GM23248 (cell line): ENCODE results near the gene CEP112. TPM values are rescaled to one million over a fixed set of nuclear protein-coding genes. Genes with fewer than 3 reads are reported as not detected.

Experiments used
- DNase-seq: peaks from one replicate; pipeline ENCODE4 v3.0.0-alpha.2; 2015
- H2AFZ ChIP-seq: fragments of 200-600 bp; sonication (generic); 2 replicates; pipeline ENCODE4 v1.6.1; 2016; ENCODE audit warnings: antibody characterized with exemption
- H3F3A ChIP-seq: fragments of 200-600 bp; sonication (generic); 2 replicates; pipeline ENCODE4 v1.6.1; 2016; ENCODE audit warnings: mild to moderate bottlenecking, antibody characterized with exemption, mixed run types; ENCODE audit not compliant: insufficient read depth
- H3K27ac ChIP-seq: fragments of 200-600 bp; sonication (generic); 2 replicates; pipeline ENCODE4 v1.5.1; 2016; ENCODE audit warnings: mild to moderate bottlenecking
- H3K27me3 ChIP-seq: fragments of 200-600 bp; sonication (generic); replicated peaks from 2 replicates; pipeline ENCODE4 v1.6.1; 2016; ENCODE audit warnings: mild to moderate bottlenecking; ENCODE audit not compliant: insufficient read depth
- H3K36me3 ChIP-seq: fragments of 200-600 bp; sonication (generic); 2 replicates; pipeline ENCODE4 v1.6.1; 2016; ENCODE audit warnings: low read depth, mild to moderate bottlenecking
- H3K4me1 ChIP-seq: fragments of 200-600 bp; sonication (generic); 2 replicates; pipeline ENCODE4 v1.6.1; 2016; ENCODE audit warnings: mild to moderate bottlenecking; ENCODE audit not compliant: insufficient read depth
- H3K4me2 ChIP-seq: fragments of 200-600 bp; sonication (generic); one replicate; pipeline ENCODE4 v1.6.1; 2016; ENCODE audit warnings: mild to moderate bottlenecking; ENCODE audit not compliant: unreplicated experiment
- H3K4me3 ChIP-seq: fragments of 200-600 bp; sonication (generic); 2 replicates; pipeline ENCODE4 v1.5.1; 2016; ENCODE audit warnings: mild to moderate bottlenecking
- H3K79me2 ChIP-seq: fragments of 200-600 bp; sonication (generic); 2 replicates; pipeline ENCODE4 v1.6.1; 2016; ENCODE audit warnings: mild to moderate bottlenecking; ENCODE audit not compliant: insufficient read depth
- H3K9ac ChIP-seq: fragments of 200-600 bp; sonication (generic); 2 replicates; pipeline ENCODE4 v1.6.1; 2016; ENCODE audit warnings: mild to moderate bottlenecking
- H3K9me2 ChIP-seq: fragments of 200-600 bp; sonication (generic); 2 replicates; pipeline ENCODE4 v1.6.1; 2016; ENCODE audit warnings: mixed run types, mild to moderate bottlenecking, moderate library complexity; ENCODE audit not compliant: insufficient read depth
- H3K9me3 ChIP-seq: fragments of 200-600 bp; sonication (generic); one replicate; pipeline ENCODE4 v1.6.1; 2017; ENCODE audit warnings: low read depth
- H4K20me1 ChIP-seq: fragments of 200-600 bp; sonication (generic); 2 replicates; pipeline ENCODE4 v1.6.0; 2016; ENCODE audit not compliant: insufficient read depth
- EZH2 ChIP-seq: fragments of 200-600 bp; sonication (generic); IDR thresholded peaks from 2 replicates; pipeline ENCODE4 v1.6.1; 2018; ENCODE audit warnings: antibody characterized with exemption, mild to moderate bottlenecking; ENCODE audit not compliant: insufficient read depth, poor library complexity, severe bottlenecking
- EZH2phosphoT487 ChIP-seq: fragments of 200-600 bp; sonication (generic); IDR thresholded peaks from 2 replicates; pipeline ENCODE4 v1.6.1; 2018; ENCODE audit warnings: antibody characterized with exemption, moderate library complexity, mild to moderate bottlenecking, low read depth; ENCODE audit not compliant: insufficient read depth
- WGBS, 2 experiments: methylation state at CpG; one replicate each; pipeline ENCODE4 v1.1.6; 2015 to 2017; ENCODE audit warnings: low lambda C conversion rate in 2 of 2, low coverage in 1 of 2; ENCODE audit errors: missing lambda C conversion rate in 2 of 2; 5-methylcytosine and 5-hydroxymethylcytosine counted together
- in situ Hi-C: fragments of 300-500 bp; cut with MboI; formaldehyde crosslinking; loops from 2 replicates; pipeline ENCODE4 v1.15.0; 2020
- polyA plus RNA-seq: library from polyadenylated mRNA; unstranded; fragments of >200 nt; fragmentation: Nextera tagmentation; extraction: Ambion mirVana; gene quantifications from 2 replicates; pipeline ENCODE4 v1.2.1, GENCODE V29; 2016
- total RNA-seq: library from RNA; depleted of rRNA; stranded (reverse); fragments of >200 nt; shearing (Covaris generic); gene quantifications from 2 replicates; pipeline ENCODE4 v1.2.3, GENCODE V29; 2014

Gene CEP112
- total and polyA plus RNA-seq, 2 experiments from 2014 or later = 8.1 to 14.8 TPM

DNA sequence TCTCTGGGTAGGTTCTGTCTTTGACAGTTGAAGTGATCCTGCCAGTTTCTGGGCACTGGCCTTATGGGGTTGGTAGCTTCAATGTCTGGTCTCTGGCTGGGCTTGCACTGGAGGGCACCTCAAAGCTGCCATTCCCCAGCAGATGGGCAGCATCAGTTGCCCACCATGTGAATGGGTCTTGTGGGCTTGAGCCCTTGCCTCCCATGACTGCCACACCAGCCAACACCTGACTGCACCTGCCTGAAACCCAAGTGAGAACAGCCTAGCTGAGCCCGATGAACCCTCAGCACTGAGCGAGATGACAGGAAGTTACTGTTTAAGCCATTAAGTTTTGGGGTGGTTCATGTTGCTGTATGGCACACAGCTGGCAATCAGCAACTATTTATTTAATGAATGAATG, 561.4 kb downstream of the CEP112 start:
- H3K9ac ChIP-seq = no peak overlapping the region
- H3K4me3 ChIP-seq = no peak overlapping the region
- H2AFZ ChIP-seq = no peak overlapping the region
- H3K27me3 ChIP-seq = no peaks in the 10 kb centered on the region
- no peaks in the 10 kb centered on the region for H3K9me2 ChIP-seq
- WGBS, 2 experiments = 100% methylated on average over 2 of the region's 2 CpGs
- no peaks in the 10 kb centered on the region; the same call in 1 of the 2 replicates for H3K4me1 ChIP-seq
- H4K20me1 ChIP-seq = no peaks in the 10 kb centered on the region
- H3K4me2 ChIP-seq = no peak overlapping the region
- no peak for DNase-seq
- H3K36me3 ChIP-seq = no peaks in the 10 kb centered on the region
- H3K27ac ChIP-seq = no peak overlapping the region
- H3K79me2 ChIP-seq = no peaks in the 10 kb centered on the region
- in situ Hi-C loops = no loop called here
- H3K9me3 ChIP-seq = no peaks in the 10 kb centered on the region
- no peaks in the 10 kb centered on the region for H3F3A ChIP-seq
- TF ChIP-seq EZH2 (no peak), EZH2phosphoT487 (no peak)

DNA sequence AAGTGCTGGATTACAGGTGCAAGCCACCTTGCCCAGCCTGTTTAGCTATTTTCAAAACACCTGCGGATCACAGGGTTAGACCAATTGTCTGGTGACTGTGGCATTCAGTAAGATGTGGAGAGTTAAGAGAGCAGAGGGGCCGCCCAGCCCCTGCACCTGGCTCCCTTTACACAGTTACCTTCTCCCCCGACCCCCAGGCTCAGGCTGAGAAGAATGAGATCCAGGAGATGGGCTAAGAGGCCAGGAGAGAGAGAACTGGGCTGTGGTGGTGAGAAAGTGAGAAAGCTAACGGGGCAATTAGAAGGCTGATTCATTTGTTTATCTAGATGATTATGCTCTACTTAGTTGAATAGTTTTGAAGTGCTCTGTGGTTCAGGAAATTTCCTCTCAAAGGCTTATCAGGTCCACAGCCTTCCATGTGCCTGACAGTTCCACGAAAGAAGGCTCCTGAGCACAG, 562.7 kb downstream of the CEP112 start:
- H3K27me3 ChIP-seq = no peaks in the 10 kb centered on the region
- H3K9ac ChIP-seq = no peak overlapping the region
- no peaks in the 10 kb centered on the region for H3F3A ChIP-seq
- no peaks in the 10 kb centered on the region for H3K36me3 ChIP-seq
- no peaks in the 10 kb centered on the region for H4K20me1 ChIP-seq
- H3K79me2 ChIP-seq = no peaks in the 10 kb centered on the region
- H3K4me2 ChIP-seq = no peak overlapping the region
- H3K27ac ChIP-seq = no peak overlapping the region
- H2AFZ ChIP-seq = no peak overlapping the region
- 95 to 96% methylated on average over 5 of the region's 5 CpGs for WGBS, 2 experiments
- H3K4me1 ChIP-seq = no peaks in the 10 kb centered on the region; the same call in 1 of the 2 replicates
- H3K9me2 ChIP-seq = no peaks in the 10 kb centered on the region
- in situ Hi-C loops = no loop called here
- no peak overlapping the region for H3K4me3 ChIP-seq
- no peak for DNase-seq
- TF ChIP-seq EZH2phosphoT487 (no peak), EZH2 (no peak)
- no peaks in the 10 kb centered on the region for H3K9me3 ChIP-seq

DNA sequence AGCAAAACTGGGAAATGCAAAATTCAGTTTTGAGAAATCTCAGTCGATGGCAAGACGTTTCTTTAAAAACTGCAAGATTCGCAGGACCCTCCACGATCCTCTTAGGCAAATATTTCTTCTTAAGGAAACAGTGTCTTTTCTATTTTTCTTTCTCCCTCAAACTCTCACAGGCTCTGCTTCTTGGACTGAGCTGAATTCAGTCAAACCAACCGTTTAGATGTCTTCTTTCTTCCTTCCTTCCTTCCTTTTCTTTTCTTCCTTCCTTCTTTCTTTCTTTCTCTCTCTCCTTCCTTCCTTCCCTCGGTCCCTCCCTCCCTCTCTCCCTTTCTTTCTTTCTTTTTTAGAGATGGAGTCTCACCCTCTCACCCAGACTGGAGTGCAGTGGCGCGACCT, 563.3 kb downstream of the CEP112 start:
- Histone ChIP-seq H3K4me3 (no peak overlapping the region), H3K27me3 (no peaks in the 10 kb centered on the region), H3K27ac (no peak overlapping the region), H3K9me3 (no peaks in the 10 kb centered on the region), H2AFZ (no peak overlapping the region), H3K9me2 (no peaks in the 10 kb centered on the region), H3K4me2 (no peak overlapping the region), H4K20me1 (no peaks in the 10 kb centered on the region), H3F3A (no peaks in the 10 kb centered on the region), H3K36me3 (no peaks in the 10 kb centered on the region), H3K9ac (no peak overlapping the region), H3K4me1 (no peaks in the 10 kb centered on the region; the same call in 1 of the 2 replicates), H3K79me2 (no peaks in the 10 kb centered on the region)
- no peak for DNase-seq
- in situ Hi-C loops = no loop called here
- TF ChIP-seq EZH2 (no peak), EZH2phosphoT487 (no peak)
- 58 to 61% methylated on average over 7 to 8 of the region's 8 CpGs for WGBS, 2 experiments

DNA sequence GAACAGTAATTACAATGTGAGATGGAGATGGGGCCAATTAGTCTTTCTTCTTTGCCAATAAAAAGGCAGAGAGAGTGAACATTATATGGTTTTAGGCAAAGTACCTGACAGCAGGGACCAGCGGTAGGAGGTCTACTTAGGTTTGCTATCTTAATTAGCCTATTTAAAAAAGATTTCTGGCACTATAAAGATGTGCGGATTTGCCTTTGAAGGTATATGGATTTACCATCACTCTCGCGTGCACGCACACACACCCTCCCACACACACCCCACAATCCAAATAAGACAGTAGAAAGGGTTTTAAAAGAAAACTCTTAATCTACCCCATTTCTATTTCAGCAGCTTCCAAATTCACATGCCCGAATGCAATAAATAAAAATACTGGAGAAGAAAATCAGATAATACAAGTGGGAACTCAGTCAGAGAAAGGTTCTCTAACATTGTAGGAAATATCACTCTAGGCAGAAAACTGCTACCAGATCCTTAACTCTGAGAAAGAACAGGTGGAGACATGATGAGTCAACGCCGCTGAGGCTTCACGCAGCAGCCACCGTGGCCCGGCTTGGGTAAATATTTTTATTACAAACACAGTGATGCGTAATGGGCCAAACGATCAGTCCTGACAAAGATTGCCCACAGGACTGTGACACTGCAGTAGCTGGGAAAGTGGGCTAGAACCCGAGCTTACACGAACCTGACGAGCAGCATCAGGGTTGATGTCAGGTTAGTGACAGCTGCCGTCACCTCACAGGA, 563.9 kb downstream of the CEP112 start:
- no peaks in the 10 kb centered on the region for H3K9me2 ChIP-seq
- no peak overlapping the region for H3K4me3 ChIP-seq
- H3K27me3 ChIP-seq = no peaks in the 10 kb centered on the region
- H2AFZ ChIP-seq = no peak overlapping the region
- no peaks in the 10 kb centered on the region for H3K79me2 ChIP-seq
- DNase-seq = peak; percentile 76
- no peak for TF ChIP-seq EZH2phosphoT487
- no peak for TF ChIP-seq EZH2
- H3F3A ChIP-seq = no peaks in the 10 kb centered on the region
- no peak overlapping the region for H3K27ac ChIP-seq
- no peak overlapping the region for H3K9ac ChIP-seq
- WGBS, 2 experiments = 56 to 58% methylated on average over 17 of the region's 17 CpGs
- no peaks in the 10 kb centered on the region for H3K9me3 ChIP-seq
- H4K20me1 ChIP-seq = no peaks in the 10 kb centered on the region
- H3K4me2 ChIP-seq = no peak overlapping the region
- no peaks in the 10 kb centered on the region; the same call in 1 of the 2 replicates for H3K4me1 ChIP-seq
- no peaks in the 10 kb centered on the region for H3K36me3 ChIP-seq
- in situ Hi-C loops = no loop called here
